GM18526 (cell line): Measurements from ENCODE around the gene WNT1.

Experiments
- POLR2A ChIP-seq: IDR thresholded peaks from 3 replicates; pipeline ENCODE4 v1.6.1; 2011; ENCODE audit not compliant: insufficient read length; ENCODE audit errors: extremely low read depth

Gene WNT1

DNA sequence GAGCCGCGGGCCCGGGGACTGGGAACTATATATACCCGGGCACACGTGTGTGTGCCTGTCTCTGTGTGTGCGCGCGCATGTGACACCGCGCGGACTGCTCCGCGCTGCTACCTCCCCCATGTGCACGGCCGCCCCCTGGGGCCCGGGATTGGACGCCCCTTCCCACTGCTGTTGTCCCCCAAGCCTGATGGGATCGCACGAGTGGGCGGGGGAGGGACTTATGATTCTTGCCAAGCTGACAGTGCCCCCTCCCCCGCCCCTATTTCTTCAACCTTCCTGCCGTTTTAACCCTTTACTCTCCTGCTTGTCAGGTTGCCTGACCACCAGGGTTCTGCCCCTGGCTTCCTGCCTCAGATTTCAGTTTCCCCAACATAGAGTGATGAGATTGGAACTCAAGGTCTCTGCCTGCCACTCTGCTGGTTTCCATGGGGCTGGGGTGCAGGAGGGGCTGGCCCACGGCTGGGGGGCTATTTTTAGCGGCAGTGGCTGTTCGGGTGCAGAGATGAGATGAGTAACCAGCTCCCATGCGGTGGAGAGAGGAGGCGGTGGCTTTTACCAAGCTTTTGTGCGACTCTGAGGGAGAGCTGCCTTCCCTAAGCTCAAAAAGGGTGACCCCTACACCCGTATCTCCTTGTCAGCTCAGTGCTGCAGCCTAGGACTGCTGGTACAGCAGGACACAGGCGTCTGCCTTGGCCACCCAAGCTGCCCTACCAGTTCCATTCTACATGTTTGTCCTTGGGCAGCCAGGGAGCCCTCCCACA, 21.4 kb downstream of the WNT1 start, which contains the start of gene DDN:
TSS of gene DDN (minus strand) at position 5 of the 761 bp plus-strand sequence. CDS start 88 bp downstream, outside the sequence.
- TF ChIP-seq POLR2A: peak; percentile 36

DNA sequence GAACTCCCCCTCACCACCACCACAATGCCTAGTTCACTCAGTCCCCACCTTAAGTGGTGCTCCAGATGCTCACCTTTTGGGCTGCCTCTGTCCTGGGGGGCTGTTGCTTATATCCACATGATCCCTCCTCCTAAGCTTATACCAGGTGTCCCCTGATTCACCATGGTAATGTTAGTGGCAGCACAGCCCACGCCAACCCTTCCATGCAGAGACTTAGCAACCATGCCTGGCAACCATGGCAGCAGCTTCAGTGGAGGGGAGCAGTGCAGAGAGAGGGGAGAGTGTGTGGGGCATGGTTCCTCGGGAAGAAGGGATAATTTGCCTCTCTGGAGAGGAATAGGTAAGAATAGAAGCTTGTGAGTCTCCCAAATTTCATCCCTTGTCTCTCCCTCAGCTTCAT, 22.2 kb downstream of the WNT1 start:
- TF ChIP-seq POLR2A: no peak

DNA sequence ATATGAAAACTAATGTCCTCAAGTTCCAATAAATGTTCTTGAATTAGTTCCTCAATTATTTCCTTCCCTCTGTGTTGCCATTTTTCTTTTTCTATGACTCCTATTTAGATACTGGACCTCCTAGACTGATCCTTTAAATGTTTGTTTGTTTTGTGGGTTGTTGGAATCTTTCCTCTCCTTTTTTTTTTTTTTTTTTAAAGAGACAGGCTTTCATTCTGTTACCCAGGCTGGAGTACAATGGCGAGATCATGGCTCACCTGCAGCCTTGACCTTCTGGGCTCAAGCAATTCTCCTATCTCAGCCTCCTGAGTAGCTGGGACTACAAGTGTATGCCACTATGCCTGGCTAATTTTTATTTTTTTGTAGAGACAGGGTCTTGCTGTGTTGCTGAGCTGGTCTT, 30.8 kb downstream of the WNT1 start:
- no peak for TF ChIP-seq POLR2A

DNA sequence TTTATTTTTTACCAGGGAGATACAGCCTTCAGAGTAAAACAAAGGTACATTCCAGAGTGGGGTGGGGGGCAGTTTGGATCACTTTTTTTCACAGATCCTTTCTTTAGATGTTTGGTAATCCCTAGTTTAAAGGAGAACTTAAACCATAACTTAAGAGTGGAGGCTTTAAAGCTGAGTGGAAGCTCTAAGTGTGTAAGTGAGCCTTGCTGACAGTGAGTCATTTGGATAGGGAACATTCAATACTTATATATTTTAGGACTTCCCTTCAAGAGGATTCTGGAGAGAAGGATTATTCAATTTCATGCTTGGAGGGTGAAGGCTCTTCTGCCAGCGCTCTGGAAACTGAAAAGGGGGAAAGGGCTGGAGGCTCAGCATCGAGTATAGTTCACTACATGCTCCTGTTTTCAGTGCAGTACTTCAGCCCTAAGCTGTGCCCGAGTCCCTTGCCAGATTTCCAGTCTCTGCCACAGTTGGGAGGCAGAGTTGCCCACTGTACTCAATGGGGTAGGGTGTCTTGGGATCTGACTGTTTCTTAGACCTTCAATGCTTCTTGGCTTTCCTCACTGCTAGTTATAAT, 32.1 kb downstream of the WNT1 start:
- no peak for TF ChIP-seq POLR2A

DNA sequence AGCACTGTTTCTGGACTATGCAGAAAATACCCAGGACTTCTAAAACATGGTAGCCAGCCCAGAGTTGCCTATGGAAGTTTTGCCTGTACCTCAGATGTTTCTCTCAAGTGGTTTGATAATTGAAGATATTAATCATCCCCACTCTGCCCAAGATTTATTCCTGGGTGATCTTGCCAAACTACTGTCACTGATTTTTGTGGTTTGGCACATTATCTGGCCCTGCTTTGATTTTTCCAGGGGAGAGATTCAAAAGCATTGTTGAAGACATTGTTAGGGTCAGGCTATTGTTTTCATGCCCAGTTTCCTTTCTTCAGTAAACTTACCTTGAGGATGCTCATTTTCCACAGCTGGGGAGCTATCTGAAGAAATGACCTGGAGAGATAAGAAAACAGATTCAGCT, 34.6 kb downstream of the WNT1 start:
- TF ChIP-seq POLR2A: no peak

DNA sequence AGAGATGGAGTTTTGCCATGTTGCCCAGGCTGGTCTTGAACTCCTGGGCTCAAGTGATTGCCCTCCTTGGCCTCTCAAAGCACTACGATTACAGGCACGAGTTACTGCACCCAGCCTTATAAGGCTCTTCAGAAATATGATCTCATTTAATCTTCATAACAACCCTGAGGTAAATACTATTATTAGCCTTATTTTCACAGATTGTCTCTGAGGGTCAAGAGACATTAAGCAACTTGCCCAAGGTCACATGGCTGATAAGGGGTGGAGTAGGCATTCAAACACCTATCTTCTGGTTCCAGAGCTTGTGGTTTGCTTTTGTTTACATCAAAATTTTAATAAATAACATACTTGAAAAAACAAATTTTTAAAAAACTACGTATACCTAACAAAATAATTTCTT, 35.3 kb downstream of the WNT1 start:
- no peak for TF ChIP-seq POLR2A

DNA sequence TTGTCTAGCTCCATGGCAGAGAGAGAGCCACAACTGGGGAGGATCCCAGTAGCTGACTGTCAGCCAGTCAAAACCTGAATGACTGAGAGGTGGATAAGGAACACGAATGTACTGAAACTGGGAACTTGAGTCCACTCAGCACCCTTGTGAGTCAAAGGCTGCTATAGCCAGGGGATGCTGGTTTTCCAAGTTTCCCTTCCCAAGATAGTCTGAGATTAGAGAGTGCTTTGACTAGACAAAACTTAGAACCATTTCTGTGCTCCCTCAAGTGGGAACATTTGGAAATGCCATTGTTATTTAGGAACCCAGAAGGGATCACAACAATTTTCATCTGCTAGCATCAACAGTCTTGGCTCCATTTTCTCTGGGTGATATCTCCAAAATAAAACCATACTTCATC, 36.4 kb downstream of the WNT1 start:
- no peak for TF ChIP-seq POLR2A

DNA sequence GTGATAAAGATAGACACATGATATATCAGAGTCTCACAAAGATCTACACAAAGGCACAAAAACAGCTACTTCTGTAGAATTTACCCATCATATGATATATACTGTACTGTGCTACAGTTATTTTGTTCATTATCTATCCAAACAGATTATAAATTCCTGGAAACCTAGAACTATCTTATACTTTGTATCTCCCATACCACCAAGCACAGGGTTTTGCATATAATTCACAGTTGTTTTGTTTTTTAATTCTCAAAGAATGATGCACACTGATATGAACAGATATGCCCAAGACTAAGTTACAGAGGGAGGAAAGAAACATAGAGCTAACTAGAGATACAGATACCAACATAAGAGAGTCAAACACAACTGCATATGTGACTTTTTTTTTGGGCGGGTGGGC, 37.1 kb downstream of the WNT1 start:
- no peak for TF ChIP-seq POLR2A

DNA sequence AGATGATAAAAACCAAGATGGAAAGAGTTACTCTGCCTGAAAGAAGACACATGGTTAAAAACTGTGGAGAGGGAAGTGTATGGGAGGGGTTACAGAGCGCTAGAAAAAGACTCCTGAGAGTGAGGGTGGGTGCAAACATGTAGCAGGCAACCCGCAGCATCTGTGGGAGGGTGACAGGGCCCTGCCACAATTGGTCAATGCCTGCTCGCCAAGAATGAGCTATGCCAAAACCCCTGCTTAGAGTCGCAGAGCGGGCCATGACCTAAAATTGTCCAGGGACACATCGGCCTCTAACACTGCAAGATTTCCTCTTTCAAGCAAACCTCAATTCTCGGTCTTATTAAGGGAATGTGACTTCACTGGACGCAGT, 39.8 kb downstream of the WNT1 start:
- no peak for TF ChIP-seq POLR2A

DNA sequence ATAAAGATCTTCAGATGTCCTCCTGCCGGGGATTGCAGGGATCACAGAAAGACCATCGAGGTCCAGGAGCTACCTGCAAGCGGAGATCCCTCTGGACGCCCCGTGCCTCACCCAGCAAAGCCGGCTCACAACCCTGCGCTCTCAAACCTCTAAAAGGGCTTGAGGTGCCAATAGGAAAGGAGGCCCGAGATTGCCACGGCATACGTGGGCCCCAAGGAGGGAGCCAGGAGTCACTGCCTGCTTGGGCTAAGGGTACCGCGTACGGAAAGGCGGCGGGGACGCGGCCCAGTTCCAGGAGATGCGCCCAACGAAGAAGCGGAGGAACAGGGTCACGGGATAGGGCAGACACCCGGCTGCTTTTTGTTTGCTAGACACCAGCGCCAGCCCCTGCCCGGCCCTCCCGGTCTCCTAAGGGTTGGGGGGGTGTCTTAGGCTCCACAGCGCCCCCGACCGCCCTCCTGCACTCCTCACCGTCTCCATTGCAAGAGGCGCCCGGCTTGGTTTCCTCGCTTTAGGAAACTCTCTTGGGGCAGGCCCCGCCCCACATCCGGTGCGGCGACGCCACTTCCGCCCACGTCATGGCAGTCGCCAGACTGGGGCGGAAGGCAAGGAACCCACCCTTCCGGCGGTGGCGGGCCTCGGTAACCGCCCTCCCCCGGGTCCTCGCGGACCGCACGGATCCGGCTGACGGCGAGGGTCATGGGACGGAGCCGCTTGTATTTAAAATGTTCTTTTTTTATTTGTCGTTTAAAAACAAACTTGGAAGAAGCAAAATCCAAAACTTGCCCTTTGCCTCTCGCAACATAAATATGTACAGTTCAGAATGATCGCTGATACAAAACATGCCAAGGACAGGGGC, 40.4 kb downstream of the WNT1 start, which contains the start of gene PRKAG1:
TSS of gene PRKAG1 (minus strand) at position 516 of the 859 bp plus-strand sequence. CDS start at position 480, 36 bp downstream.
- peak; percentile 89 for TF ChIP-seq POLR2A

DNA sequence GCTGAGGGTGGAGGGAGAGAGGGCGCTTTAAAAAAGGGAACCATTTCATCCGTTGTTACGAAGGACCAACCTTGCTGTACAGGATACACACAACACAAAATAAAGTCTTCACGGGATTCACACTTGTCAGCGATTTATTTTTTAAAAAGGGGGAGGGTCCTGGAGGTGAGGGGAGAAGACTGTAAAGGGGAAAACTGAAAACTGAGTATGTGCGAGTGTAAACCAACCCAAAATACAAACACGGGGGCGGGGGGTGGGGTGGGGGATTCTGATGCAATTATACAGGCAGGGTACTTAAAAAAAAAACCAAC, 41.0 kb downstream of the WNT1 start:
- TF ChIP-seq POLR2A: no peak

DNA sequence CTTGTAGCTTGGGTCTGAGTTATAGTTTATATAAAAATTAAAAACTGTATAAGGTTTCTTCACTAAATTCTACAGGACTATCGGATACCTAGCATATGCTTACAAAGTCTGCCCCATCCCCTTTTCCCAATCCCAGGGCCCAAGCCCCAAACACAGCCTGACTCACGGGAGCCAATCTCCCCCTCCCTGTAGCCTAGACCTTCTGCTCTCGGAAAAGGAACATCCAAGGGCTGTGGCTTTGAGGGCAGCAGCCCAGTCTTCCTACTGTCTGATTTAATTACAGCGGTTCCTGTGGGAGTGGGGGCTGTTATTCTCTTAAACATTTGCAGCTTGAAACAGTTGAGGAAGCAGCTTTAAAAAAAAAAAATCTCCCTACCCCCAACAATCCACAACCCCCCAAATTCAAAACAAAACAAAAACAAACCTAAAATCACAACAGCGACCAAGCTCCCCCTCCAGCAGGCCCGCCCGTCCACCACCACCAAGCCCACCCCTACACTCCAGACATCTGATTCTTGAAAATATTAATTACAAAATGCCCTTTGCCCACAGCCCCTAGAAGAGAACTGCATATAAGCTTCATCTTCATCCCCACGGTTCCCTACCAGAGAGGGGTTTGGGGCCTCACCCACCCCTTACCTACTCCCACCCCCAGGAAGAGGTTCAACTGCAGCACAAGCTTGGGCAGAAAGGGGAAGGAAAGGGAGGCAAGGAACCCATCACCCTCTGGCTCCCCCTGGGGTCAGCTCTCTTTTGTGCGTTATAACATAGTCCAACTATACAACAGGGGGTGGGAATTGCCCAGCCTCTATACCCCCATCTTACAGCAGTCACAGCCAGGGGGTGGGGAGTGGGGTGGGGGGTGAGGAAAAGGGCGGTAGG, 41.6 kb downstream of the WNT1 start:
- no peak for TF ChIP-seq POLR2A

DNA sequence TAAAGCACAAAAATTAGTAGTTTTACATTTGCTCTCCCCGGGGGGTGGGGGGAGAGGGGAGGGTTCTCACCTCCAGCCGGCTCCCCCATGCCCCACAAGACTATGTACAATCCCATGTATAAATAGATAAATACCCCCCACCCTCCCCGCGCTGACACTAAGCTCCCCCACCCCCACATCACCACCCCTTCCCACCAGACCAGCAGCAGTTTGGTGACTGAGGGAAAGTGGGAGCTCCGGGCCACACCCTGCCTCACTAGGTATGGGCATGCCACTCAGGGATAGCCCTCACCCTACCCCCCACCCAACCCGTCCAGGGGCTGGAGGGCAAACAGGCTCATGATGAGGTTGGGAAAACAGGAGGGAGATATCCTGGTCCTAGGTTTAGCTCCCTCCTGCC, 42.3 kb downstream of the WNT1 start:
- no peak for TF ChIP-seq POLR2A

DNA sequence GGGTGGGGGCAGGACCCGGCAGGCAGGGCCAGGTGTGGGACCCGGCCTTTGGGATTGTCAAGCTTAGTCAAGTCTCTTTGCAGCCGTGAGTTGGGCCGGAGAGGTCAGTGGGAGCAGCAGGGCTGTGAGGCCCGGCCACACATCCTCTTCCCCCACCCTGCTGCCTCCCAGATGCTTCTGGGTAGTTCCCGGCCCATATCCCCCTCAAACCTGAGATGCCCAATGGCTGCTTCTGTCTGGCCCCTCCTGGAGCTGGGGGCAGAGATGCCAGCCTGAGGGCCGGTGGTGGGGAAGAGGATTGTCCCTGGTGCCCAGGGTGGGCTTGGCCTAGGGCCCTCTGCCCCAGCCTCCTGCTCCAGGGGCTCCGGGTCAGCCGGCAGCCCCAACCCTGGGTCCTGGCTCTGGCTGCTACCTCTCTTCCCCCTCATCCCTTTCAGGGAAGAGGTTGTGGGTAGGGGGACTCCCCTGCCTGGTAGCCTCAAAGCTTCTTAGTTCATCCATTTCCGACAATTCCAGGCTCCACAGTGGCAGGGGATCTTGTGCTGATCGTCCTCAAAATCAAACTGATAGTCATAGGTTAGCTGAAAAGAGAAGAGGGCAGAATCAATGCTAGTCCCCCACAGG, 43.3 kb downstream of the WNT1 start:
- no peak for TF ChIP-seq POLR2A
